ENCODE data around the gene KHK. TPM values are rescaled to one million over a fixed set of nuclear protein-coding genes. Genes with fewer than 3 reads are reported as not detected.

Gene KHK
- total RNA-seq, 2 experiments from 2014 or later: 9.7 to 10.6 TPM

DNA sequence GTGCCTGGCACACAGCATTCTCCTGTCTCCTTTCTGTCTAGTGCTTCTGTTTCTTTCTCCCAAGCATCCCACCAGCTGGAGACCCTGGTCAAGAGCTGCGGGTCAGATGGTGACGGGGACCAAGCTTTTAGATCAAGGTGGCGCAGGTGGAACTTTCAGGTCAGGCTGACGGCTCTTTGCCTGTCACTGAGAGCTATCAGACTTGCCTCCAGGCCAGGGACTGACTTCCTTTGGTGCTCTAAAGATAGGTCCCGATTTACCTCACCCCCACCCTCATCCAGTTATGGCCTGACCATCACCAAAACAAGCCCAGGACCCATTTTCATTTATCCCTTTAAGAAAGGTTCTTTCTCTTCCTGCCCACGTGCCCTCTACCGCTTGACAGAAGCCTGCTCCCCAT lies 9.3 kb upstream of the KHK start:
- H3K27ac Mint-ChIP-seq: no peak overlapping the region
- DNase-seq: no peak
- POLR2A ChIA-PET: no interaction called here
- H3K36me3 Mint-ChIP-seq (ENCODE audit: low read depth): peaks cover 3% of the 10 kb centered on the region
- CTCF ChIA-PET: interaction anchor here (0.6 to 1.5 kb wide), 2 partner anchors 21 to 194 kb away, joined by 3 read pairs; no protein-coding TSS in a partner anchor
- H3K27me3 Mint-ChIP-seq: peaks cover 2% of the 10 kb centered on the region
- peaks cover 64% of the 10 kb centered on the region for H3K4me1 Mint-ChIP-seq
- no peak overlapping the region for H3K4me3 Mint-ChIP-seq
- no peaks in the 10 kb centered on the region for H3K9me3 Mint-ChIP-seq

GRCh38 chr2:27078267-27079194 lies 8.0 kb upstream of the KHK start, which contains the start of gene EMILIN1:
Gene EMILIN1, plus strand, starts transcription at chr2:27078615. Its CDS starts 451 bp downstream, at chr2:27079066.
- H3K4me1 Mint-ChIP-seq: peaks cover 56% of the 10 kb centered on the region
- no peak within 1 kb of the TSS for H3K4me3 Mint-ChIP-seq
- no peak for DNase-seq
- peaks cover 2% of the 10 kb centered on the region for H3K27me3 Mint-ChIP-seq
- CTCF ChIA-PET: interaction anchor here (0.7 kb wide), 1 partner anchor 63 kb away, joined by 3 read pairs; no protein-coding TSS in a partner anchor
- no peaks in the 10 kb centered on the region for H3K9me3 Mint-ChIP-seq
- H3K36me3 Mint-ChIP-seq (ENCODE audit: low read depth): peaks cover 3% of the 10 kb centered on the region
- no peak within 1 kb of the TSS for H3K27ac Mint-ChIP-seq
- POLR2A ChIA-PET: no interaction called here

DNA sequence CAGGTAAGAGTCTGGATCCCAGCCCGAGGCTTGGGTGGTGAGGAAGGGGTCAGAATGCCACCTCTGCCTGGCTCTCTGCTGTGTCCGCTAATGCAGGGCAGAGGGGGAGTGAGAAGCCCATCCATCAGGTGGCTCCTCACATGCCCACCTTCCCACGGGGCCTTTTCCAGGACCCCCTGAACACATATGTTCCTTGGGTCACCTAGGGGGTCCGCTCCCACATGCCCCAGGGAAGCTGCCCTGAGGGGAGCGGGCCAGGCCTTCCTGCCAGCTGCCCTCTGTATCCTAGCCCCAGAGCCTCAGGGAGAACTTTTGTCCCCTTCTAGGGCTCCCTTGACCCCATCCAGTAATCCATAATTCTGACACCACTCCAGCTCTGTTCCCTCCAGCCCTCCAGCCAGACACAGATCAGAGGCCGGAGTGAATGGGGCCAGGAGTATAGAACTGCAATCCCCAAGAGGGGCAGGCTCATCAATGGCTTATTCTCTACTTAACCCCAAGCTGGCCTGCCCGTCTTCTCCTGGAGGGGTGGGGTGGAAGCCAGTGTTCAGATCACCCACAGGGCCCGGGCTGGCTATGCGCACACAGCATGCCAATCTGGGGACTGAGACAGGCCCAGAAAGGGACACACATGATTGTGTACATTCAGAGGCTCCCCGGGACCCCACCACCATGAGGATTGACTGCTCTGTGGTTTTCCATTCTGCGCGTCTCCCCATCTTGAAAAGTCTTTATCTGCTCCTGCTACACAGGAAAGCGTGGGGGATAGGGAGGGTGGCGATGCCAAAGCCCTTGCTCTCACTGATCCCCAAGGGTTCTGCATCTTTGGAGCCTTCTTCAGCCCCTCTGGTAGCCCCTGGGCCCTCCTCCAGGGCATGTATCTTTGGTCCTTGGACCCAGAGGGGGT lies 7.1 kb upstream of the KHK start:
- no peaks in the 10 kb centered on the region for H3K36me3 Mint-ChIP-seq (ENCODE audit: low read depth)
- H3K9me3 Mint-ChIP-seq: no peaks in the 10 kb centered on the region
- ChIA-PET CTCF (interaction anchor here (2.4 to 4.3 kb wide), 2 partner anchors 9 to 24 kb away, joined by 15 to 44 read pairs; partner anchors contain the start of gene OST4), POLR2A (no interaction called here)
- peaks cover 55% of the 10 kb centered on the region for H3K4me1 Mint-ChIP-seq
- no peak overlapping the region for H3K27ac Mint-ChIP-seq
- peaks cover 2% of the 10 kb centered on the region for H3K27me3 Mint-ChIP-seq
- DNase-seq: no peak
- no peak overlapping the region for H3K4me3 Mint-ChIP-seq

GRCh38 chr2:27080140-27080469 lies 6.5 kb upstream of the KHK start:
- POLR2A ChIA-PET: no interaction called here
- CTCF ChIA-PET: interaction anchor here (1.5 to 4.3 kb wide), 5 partner anchors 10 to 223 kb away, joined by 6 to 44 read pairs (median 14); partner anchors contain the start of genes AGBL5 and OST4
- no peak for DNase-seq
- Mint-ChIP-seq H3K4me1 (peaks cover 54% of the 10 kb centered on the region), H3K4me3 (no peak overlapping the region), H3K27ac (no peak overlapping the region), H3K27me3 (peaks cover 2% of the 10 kb centered on the region), H3K9me3 (no peaks in the 10 kb centered on the region), H3K36me3 (ENCODE audit: low read depth) (no peaks in the 10 kb centered on the region)

DNA sequence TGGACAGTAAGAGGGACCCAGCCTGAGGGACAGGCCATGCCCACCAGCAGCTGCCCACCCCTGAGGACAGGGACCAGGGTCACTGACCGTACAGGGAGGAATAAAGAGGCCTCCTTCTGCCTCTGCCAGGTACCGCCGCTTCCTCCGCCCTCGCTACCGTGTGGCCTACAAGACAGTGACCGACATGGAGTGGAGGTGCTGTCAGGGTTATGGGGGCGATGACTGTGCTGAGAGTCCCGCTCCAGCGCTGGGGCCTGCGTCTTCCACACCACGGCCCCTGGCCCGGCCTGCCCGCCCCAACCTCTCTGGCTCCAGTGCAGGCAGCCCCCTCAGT lies 6.0 kb upstream of the KHK start:
- peaks cover 2% of the 10 kb centered on the region for H3K27me3 Mint-ChIP-seq
- H3K4me3 Mint-ChIP-seq: peak overlapping the region; percentile 49
- H3K27ac Mint-ChIP-seq: peak overlapping the region; percentile 98
- H3K9me3 Mint-ChIP-seq: no peaks in the 10 kb centered on the region
- ChIA-PET CTCF (interaction anchor here (0.9 to 4.3 kb wide), 9 partner anchors 10 to 223 kb away, joined by 3 to 44 read pairs (median 6); partner anchors contain the start of genes AGBL5 and OST4), POLR2A (interaction anchor here (0.8 to 1.0 kb wide), 2 partner anchors 9 to 30 kb away, joined by 4 to 9 read pairs; partner anchors contain the start of gene OST4)
- H3K36me3 Mint-ChIP-seq (ENCODE audit: low read depth): no peaks in the 10 kb centered on the region
- peaks cover 54% of the 10 kb centered on the region for H3K4me1 Mint-ChIP-seq
- no peak for DNase-seq

- CTCF ChIA-PET: interaction anchor here (0.6 to 4.6 kb wide), 9 partner anchors 12 to 313 kb away, joined by 3 to 44 read pairs (median 6); partner anchors contain the start of genes AGBL5 and OST4
- no peaks in the 10 kb centered on the region for H3K9me3 Mint-ChIP-seq
- H3K36me3 Mint-ChIP-seq (ENCODE audit: low read depth): no peaks in the 10 kb centered on the region
- DNase-seq: no peak
- POLR2A ChIA-PET: no interaction called here
- H3K4me1 Mint-ChIP-seq: peaks cover 46% of the 10 kb centered on the region
- no peak overlapping the region for H3K4me3 Mint-ChIP-seq
- peak overlapping the region; percentile 98 for H3K27ac Mint-ChIP-seq
- peaks cover 2% of the 10 kb centered on the region for H3K27me3 Mint-ChIP-seq
Observed at GRCh38 chr2:27081984-27082772, 4.4 kb upstream of the KHK start.

DNA sequence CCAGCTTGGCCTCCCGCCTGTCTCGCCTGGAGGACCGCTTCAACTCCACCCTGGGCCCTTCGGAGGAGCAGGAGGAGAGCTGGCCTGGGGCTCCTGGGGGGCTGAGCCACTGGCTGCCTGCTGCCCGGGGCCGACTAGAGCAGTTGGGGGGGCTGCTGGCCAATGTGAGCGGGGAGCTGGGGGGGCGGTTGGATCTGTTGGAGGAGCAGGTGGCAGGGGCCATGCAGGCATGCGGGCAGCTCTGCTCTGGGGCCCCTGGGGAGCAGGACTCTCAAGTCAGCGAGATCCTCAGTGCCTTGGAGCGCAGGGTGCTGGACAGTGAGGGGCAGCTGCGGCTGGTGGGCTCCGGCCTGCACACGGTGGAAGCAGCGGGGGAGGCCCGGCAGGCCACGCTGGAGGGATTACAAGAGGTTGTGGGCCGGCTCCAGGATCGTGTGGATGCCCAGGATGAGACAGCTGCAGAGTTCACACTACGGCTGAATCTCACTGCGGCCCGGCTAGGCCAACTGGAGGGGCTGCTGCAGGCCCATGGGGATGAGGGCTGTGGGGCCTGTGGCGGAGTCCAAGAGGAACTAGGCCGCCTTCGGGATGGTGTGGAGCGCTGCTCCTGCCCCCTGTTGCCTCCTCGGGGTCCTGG lies 3.7 kb upstream of the KHK start:
- no peak for DNase-seq
- Mint-ChIP-seq H3K4me3 (no peak overlapping the region), H3K27ac (peak overlapping the region; percentile 54), H3K9me3 (no peaks in the 10 kb centered on the region), H3K36me3 (ENCODE audit: low read depth) (no peaks in the 10 kb centered on the region), H3K27me3 (peaks cover 1% of the 10 kb centered on the region), H3K4me1 (peaks cover 48% of the 10 kb centered on the region)
- POLR2A ChIA-PET: no interaction called here
- CTCF ChIA-PET: interaction anchor here (0.6 to 4.6 kb wide), 6 partner anchors 12 to 313 kb away, joined by 3 to 44 read pairs (median 4); partner anchors contain the start of genes AGBL5 and OST4

GRCh38 chr2:27083410-27084296 lies 2.9 kb upstream of the KHK start:
- Mint-ChIP-seq H3K36me3 (ENCODE audit: low read depth) (no peaks in the 10 kb centered on the region), H3K9me3 (no peaks in the 10 kb centered on the region), H3K27ac (peak overlapping the region; percentile 54), H3K27me3 (no peaks in the 10 kb centered on the region), H3K4me1 (peaks cover 51% of the 10 kb centered on the region), H3K4me3 (no peak overlapping the region)
- ChIA-PET POLR2A (no interaction called here), CTCF (interaction anchor here (0.5 to 4.6 kb wide), 10 partner anchors 10 to 196 kb away, joined by 3 to 44 read pairs (median 4); partner anchors contain the start of genes AGBL5 and OST4)
- no peak for DNase-seq

DNA sequence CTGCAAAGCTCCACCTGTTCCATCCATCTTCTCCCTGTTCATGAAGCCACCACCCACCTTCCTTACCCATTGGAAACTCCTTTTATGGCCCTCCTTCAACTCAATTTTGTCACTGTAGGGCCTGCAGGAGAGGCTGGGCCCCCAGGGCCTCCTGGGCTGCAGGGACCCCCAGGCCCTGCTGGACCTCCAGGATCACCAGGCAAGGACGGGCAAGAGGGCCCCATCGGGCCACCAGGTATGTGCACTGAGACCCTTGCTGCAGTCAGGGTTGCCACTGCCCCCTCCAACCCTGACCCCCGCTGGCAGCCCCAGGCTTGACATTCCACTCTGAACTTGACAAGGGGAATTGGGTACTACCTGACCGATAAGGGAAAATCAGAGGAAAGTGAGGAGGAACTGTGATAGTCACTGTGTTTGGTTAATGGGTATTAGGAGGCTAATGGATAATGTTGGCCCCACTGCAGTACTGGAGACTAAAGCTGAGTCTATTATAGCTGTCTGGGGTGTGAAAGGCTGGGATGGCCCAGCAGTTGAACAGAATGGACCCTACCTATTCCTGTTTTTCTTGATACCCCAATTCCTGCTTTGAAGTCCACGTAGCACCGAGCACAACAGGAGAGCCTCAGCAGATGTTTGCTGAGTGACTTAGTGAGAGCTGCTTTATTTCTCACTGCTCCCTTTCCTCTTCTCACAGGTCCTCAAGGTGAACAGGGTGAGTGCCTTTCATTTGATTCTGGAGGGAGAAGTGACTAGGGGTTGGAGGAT lies 2.1 kb upstream of the KHK start:
- POLR2A ChIA-PET: no interaction called here
- H3K36me3 Mint-ChIP-seq (ENCODE audit: low read depth): no peaks in the 10 kb centered on the region
- CTCF ChIA-PET: interaction anchor here (1.2 to 4.6 kb wide), 5 partner anchors 12 to 195 kb away, joined by 3 to 21 read pairs (median 4); partner anchors contain the start of genes AGBL5 and OST4
- H3K9me3 Mint-ChIP-seq: no peaks in the 10 kb centered on the region
- peak overlapping the region; percentile 76 for H3K27ac Mint-ChIP-seq
- no peak for DNase-seq
- peaks cover 54% of the 10 kb centered on the region for H3K4me1 Mint-ChIP-seq
- no peaks in the 10 kb centered on the region for H3K27me3 Mint-ChIP-seq
- peak overlapping the region; percentile 61 for H3K4me3 Mint-ChIP-seq

- H3K4me1 Mint-ChIP-seq: peaks cover 54% of the 10 kb centered on the region
- ChIA-PET CTCF (interaction anchor here (1.0 to 4.6 kb wide), 7 partner anchors 13 to 182 kb away, joined by 3 to 21 read pairs (median 5); partner anchors contain the start of genes AGBL5 and OST4), POLR2A (no interaction called here)
- no peaks in the 10 kb centered on the region for H3K36me3 Mint-ChIP-seq (ENCODE audit: low read depth)
- no peak for DNase-seq
- no peaks in the 10 kb centered on the region for H3K9me3 Mint-ChIP-seq
- peak overlapping the region; percentile 61 for H3K4me3 Mint-ChIP-seq
- H3K27me3 Mint-ChIP-seq: no peaks in the 10 kb centered on the region
- peak overlapping the region; percentile 76 for H3K27ac Mint-ChIP-seq
Observed at GRCh38 chr2:27085062-27085672, 1.4 kb upstream of the KHK start.
